GM18511 (cell line): ENCODE results near the gene HSD17B11.
"Not testable (repeated sequence)": the region's sequence is repeated elsewhere in the genome, so short reads cannot be mapped to it uniquely, and the experiment has no call there.

Experiments
- ATAC-seq: cut with Tn5 transposase; IDR thresholded peaks from one replicate; pipeline ENCODE4 v1.9.1; 2021; ENCODE audit warnings: mild to moderate bottlenecking, moderate library complexity; ENCODE audit not compliant: unreplicated experiment

HSD17B11 gene

GRCh38 chr4:87310691-87311335 is 80.2 kb downstream of the HSD17B11 start:
- no peak for ATAC-seq

GRCh38 chr4:87309625-87310024 is 81.4 kb downstream of the HSD17B11 start:
- ATAC-seq, result no peak

- ATAC-seq, result no peak
Observed at GRCh38 chr4:87306056-87306455, 84.9 kb downstream of the HSD17B11 start.

- ATAC-seq, result no peak
Observed at GRCh38 chr4:87305562-87305961, 85.4 kb downstream of the HSD17B11 start.

- ATAC-seq, result no peak
Observed at GRCh38 chr4:87304745-87305432, 86.1 kb downstream of the HSD17B11 start.

- ATAC-seq, result no peak
Observed at GRCh38 chr4:87299898-87300297, 91.1 kb downstream of the HSD17B11 start.

- ATAC-seq, result no peak
Observed at GRCh38 chr4:87298362-87298761, 92.6 kb downstream of the HSD17B11 start.

- not testable (repeated sequence) for ATAC-seq
Observed at GRCh38 chr4:87294911-87295310, 96.1 kb downstream of the HSD17B11 start.

GRCh38 chr4:87293889-87294288 is 97.1 kb downstream of the HSD17B11 start:
- ATAC-seq, result not testable (repeated sequence)

- ATAC-seq, result no peak
Observed at GRCh38 chr4:87286970-87287369, 104.0 kb downstream of the HSD17B11 start.
